GM12878 (cell line): ENCODE data around the gene AGAP1. TPM values are rescaled to one million over a fixed set of nuclear protein-coding genes. Genes with fewer than 3 reads are reported as not detected.

Experiments used
- ATAC-seq: fragments of 200-7000 bp; cut with Tn5 transposase; 3 replicates; pipeline ENCODE4 v1.9.1; 2020; ENCODE audit warnings: mild to moderate bottlenecking, moderate library complexity
- BruUV-seq: library from RNA; stranded (reverse); fragments of 400-500 nt; replicated peaks from 2 replicates; lab custom pipeline; 2021; lab: Mats Ljungman, UMichigan
- CTCF ChIA-PET: fragments of 300-600 bp; sonication (Branson Sonifier 250); formaldehyde crosslinking; extraction: SDS; loops from one replicate; lab custom pipeline; 2021; ENCODE audit warnings: inconsistent platforms; lab: Yijun Ruan, JAX
- POLR2A ChIA-PET: fragments of 350-600 bp; formaldehyde crosslinking; extraction: SDS; loops from one replicate; lab custom pipeline; 2021; ENCODE audit warnings: inconsistent platforms; lab: Charles Lee
- RAD21 ChIA-PET: fragments of 300-600 bp; sonication (Branson Sonifier 250); formaldehyde crosslinking; loops from one replicate; lab custom pipeline; 2023; ENCODE audit warnings: antibody characterized with exemption; ENCODE audit not compliant: unreplicated experiment; lab: Charles Lee
- SMC1A ChIA-PET: fragments of 300-600 bp; sonication (Branson Sonifier 250); formaldehyde crosslinking; loops from one replicate; lab custom pipeline; 2023; ENCODE audit not compliant: unreplicated experiment, uncharacterized antibody; lab: Charles Lee
- DNase-seq: peaks from one replicate; pipeline ENCODE4 v3.0.0-alpha.2; 2011; ENCODE audit warnings: low read depth, low spot score
- FAIRE-seq: peaks from 3 replicates; lab custom pipeline; 2011; peaks lifted over from hg19 to GRCh38; lab: Jason Lieb, UNC
- H2AFZ ChIP-seq: 2 replicates; pipeline ENCODE4 v1.6.0; 2011; ENCODE audit warnings: low read depth, low read length, control low read depth; ENCODE audit not compliant: control insufficient read depth
- H3K27ac ChIP-seq: 2 replicates; pipeline ENCODE4 v1.5.1; 2011; ENCODE audit warnings: control low read depth; ENCODE audit not compliant: control insufficient read depth, insufficient read depth
- H3K27me3 ChIP-seq, 2 experiments: replicated peaks in 1 of 2; 2 replicates each; pipeline versions ENCODE4 v1.6.0 to v1.6.1; 2011; ENCODE audit warnings: low read length in 1 of 2; ENCODE audit not compliant: control insufficient read depth in 2 of 2, insufficient read depth in 2 of 2
- H3K36me3 ChIP-seq, 2 experiments: 2 replicates each; pipeline ENCODE4 v1.5.1; 2011; ENCODE audit warnings: low read length in 1 of 2; ENCODE audit not compliant: control insufficient read depth in 2 of 2, insufficient read depth in 2 of 2
- H3K4me1 ChIP-seq: 2 replicates; pipeline ENCODE4 v1.6.1; 2011; ENCODE audit warnings: mild to moderate bottlenecking, low read length, moderate library complexity, mixed read lengths; ENCODE audit not compliant: control insufficient read depth, insufficient read depth
- H3K4me2 ChIP-seq: 2 replicates; pipeline ENCODE4 v1.6.0; 2011; ENCODE audit warnings: control low read depth; ENCODE audit not compliant: control insufficient read depth, insufficient read depth
- H3K4me3 ChIP-seq: fragments of 200-600 bp; sonication (generic); 2 replicates; pipeline ENCODE4 v1.5.1; 2016
- H3K79me2 ChIP-seq: 2 replicates; pipeline ENCODE4 v1.6.0; 2011; ENCODE audit warnings: low read length; ENCODE audit not compliant: control insufficient read depth, insufficient read depth
- H3K9ac ChIP-seq: 2 replicates; pipeline ENCODE4 v1.8.0; 2011; ENCODE audit warnings: low read length, control low read depth, mixed read lengths; ENCODE audit not compliant: control insufficient read depth, insufficient read depth
- H3K9me3 ChIP-seq: replicated peaks from 3 replicates; pipeline ENCODE4 v1.5.1; 2011; ENCODE audit warnings: mild to moderate bottlenecking, low read length; ENCODE audit not compliant: control insufficient read depth, insufficient read depth
- H4K20me1 ChIP-seq: 2 replicates; pipeline ENCODE4 v1.6.0; 2011; ENCODE audit not compliant: control insufficient read depth, insufficient read depth
- BACH1 ChIP-seq: fragments of 450-650 bp; IDR thresholded peaks from 2 replicates; pipeline ENCODE4 v1.6.1; 2017; ENCODE audit warnings: mild to moderate bottlenecking, borderline replicate concordance
- BMI1 ChIP-seq: fragments of 450-650 bp; IDR thresholded peaks from 2 replicates; pipeline ENCODE4 v1.6.1; 2016; ENCODE audit warnings: mild to moderate bottlenecking, moderate library complexity, borderline replicate concordance
- CHD2 ChIP-seq: IDR thresholded peaks from 2 replicates; pipeline ENCODE4 v1.6.1; 2011; ENCODE audit warnings: low read depth, low read length, improper control_type of control experiment, borderline replicate concordance
- CUX1 ChIP-seq: IDR thresholded peaks from 2 replicates; pipeline ENCODE4 v1.6.1; 2012; ENCODE audit warnings: improper control_type of control experiment, low read depth, low read length; ENCODE audit not compliant: insufficient replicate concordance
- E4F1 ChIP-seq: fragments of 450-650 bp; IDR thresholded peaks from 2 replicates; pipeline ENCODE4 v1.6.1; 2018; ENCODE audit warnings: borderline replicate concordance, mild to moderate bottlenecking; ENCODE audit not compliant: partially characterized antibody
- EED ChIP-seq: sonication (generic); IDR thresholded peaks from 2 replicates; pipeline ENCODE4 v1.6.1; 2016; ENCODE audit warnings: antibody characterized with exemption, low read depth
- HCFC1 ChIP-seq: fragments of 150-350 bp; IDR thresholded peaks from 2 replicates; pipeline ENCODE4 v1.6.1; 2014; ENCODE audit warnings: low read length
- IRF3 ChIP-seq: fragments of 450-650 bp; IDR thresholded peaks from 2 replicates; pipeline ENCODE4 v1.6.1; 2014; ENCODE audit warnings: mild to moderate bottlenecking
- MYB ChIP-seq: fragments of 150-350 bp; IDR thresholded peaks from 2 replicates; pipeline ENCODE4 v1.6.1; 2014; ENCODE audit warnings: mild to moderate bottlenecking, low read depth, low read length, borderline replicate concordance
- ZNF207 ChIP-seq: fragments of 450-650 bp; IDR thresholded peaks from 2 replicates; pipeline ENCODE4 v1.6.1; 2014; ENCODE audit warnings: antibody characterized with exemption, mild to moderate bottlenecking, borderline replicate concordance
- ZNF24 ChIP-seq: fragments of 450-650 bp; IDR thresholded peaks from 2 replicates; pipeline ENCODE4 v1.6.1; 2017; ENCODE audit warnings: antibody characterized with exemption, mild to moderate bottlenecking
- ZZZ3 ChIP-seq: IDR thresholded peaks from 2 replicates; pipeline ENCODE4 v1.6.1; 2011; ENCODE audit warnings: low read depth; ENCODE audit not compliant: control insufficient read depth, insufficient read length
- WGBS: methylation state at CpG from one replicate; pipeline ENCODE4 v1.1.6; 2016; ENCODE audit warnings: low lambda C conversion rate; ENCODE audit not compliant: insufficient replicate concordance, insufficient coverage; ENCODE audit errors: missing lambda C conversion rate; 5-methylcytosine and 5-hydroxymethylcytosine counted together
- in situ Hi-C: fragments of 300-500 bp; cut with MboI; formaldehyde crosslinking; loops from 9 replicates; pipeline ENCODE4 v1.14.3; 2018; ENCODE audit warnings: mixed read lengths
- intact Hi-C: fragments of 100-400 bp; cut with micrococcal nuclease; formaldehyde crosslinking; loops from one replicate; pipeline ENCODE4 v1.14.2; 2022; ENCODE audit not compliant: unreplicated experiment
- polyA plus RNA-seq, 11 experiments: library from polyadenylated mRNA; depleted of rRNA in 4 of 11; unstranded in 6 of 11; stranded (reverse) in 5 of 11; fragments of >200 nt; fragmentation: Nextera tagmentation in 4 of 11; fragmentation: Illumina TruSeq in 1 of 11; extraction: Ambion mirVana in 4 of 11; extraction: Trizol in 1 of 11; gene quantifications; 1 replicate in 1 of 11; 2 replicates in 10 of 11; pipeline versions ENCODE4 v1.2.1 to v1.2.3, GENCODE V29; 2011 to 2016; ENCODE audit warnings: inconsistent platforms in 2 of 11, missing spikeins in 2 of 11, low read depth in 1 of 11
- total RNA-seq, 4 experiments: library from RNA; depleted of rRNA in 3 of 4; stranded (reverse); fragments of >200 nt in 3 of 4; fragmentation: Illumina TruSeq in 1 of 4; extraction: Trizol in 1 of 4; gene quantifications; 2 replicates each; pipeline versions ENCODE4 v1.2.1 to v1.2.3, GENCODE V29; 2013 to 2021

The AGAP1 gene
- total and polyA plus RNA-seq, 10 of the 15 experiments (the other 5 are each of a cell fraction or from before 2014, with no cell fraction given) = 0.05 to 0.15 (median 0.06) TPM; not detected in 7

- DNase-seq = no peak
- Histone ChIP-seq H3K36me3 (no peaks in the 10 kb centered on the region), H2AFZ (no peak overlapping the region), H3K79me2 (no peaks in the 10 kb centered on the region), H3K4me2 (no peak overlapping the region), H4K20me1 (no peaks in the 10 kb centered on the region), H3K27ac (no peak overlapping the region), H3K27me3 (no peaks in the 10 kb centered on the region; a peak in 1 of 4 replicates), H3K9me3 (no peaks in the 10 kb centered on the region), H3K9ac (no peak overlapping the region), H3K4me1 (no peaks in the 10 kb centered on the region), H3K4me3 (no peak overlapping the region)
- BruUV-seq = no TSS peak
- ChIA-PET SMC1A (no interaction called here), POLR2A (no interaction called here), CTCF (no interaction called here), RAD21 (no interaction called here)
- intact Hi-C loops (no loop called here), in situ Hi-C loops (no loop called here)
- no peak for FAIRE-seq
- 29% methylated on average over 19 of the region's 19 CpGs for WGBS
- TF ChIP-seq HCFC1 = no peak
- TF ChIP-seq CUX1 = no peak
- TF ChIP-seq BMI1 = no peak
- no peak for TF ChIP-seq ZZZ3
- no peak for TF ChIP-seq E4F1
- no peak for TF ChIP-seq EED
- no peak for TF ChIP-seq BACH1
- no peak for TF ChIP-seq CHD2
- no peak for TF ChIP-seq ZNF24
- TF ChIP-seq ZNF207 = no peak
- no peak for TF ChIP-seq IRF3
- no peak for TF ChIP-seq MYB
- no peak for ATAC-seq
Measured at GRCh38 chr2:235549735-235550377, 56.0 kb downstream of the AGAP1 start.
